Measurements from ENCODE around the gene CPA2.
"Not testable (repeated sequence)": the region's sequence is repeated elsewhere in the genome, so short reads cannot be mapped to it uniquely, and the experiment has no call there.

CPA2 gene

DNA sequence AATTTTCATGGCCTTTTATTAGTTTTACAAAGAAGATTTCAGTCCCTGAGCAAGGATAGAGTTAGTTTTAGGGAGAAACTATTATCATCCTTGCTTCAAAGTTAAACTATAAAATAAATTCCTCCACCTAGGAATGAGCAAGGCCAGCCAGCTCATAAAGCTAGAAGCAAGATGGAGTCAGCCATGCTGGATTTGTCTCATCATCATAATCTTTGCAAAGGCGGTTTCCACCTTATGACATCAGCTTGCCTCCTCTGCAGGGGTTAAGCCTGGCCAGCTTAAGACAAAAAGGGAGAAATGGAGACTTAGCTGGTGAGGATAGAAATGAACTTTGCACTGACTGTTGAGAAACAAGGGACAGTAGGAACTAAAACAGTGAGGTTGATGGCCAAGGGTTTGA lies 40.3 kb upstream of the CPA2 start:
- TF ChIP-seq, protein P1, sequence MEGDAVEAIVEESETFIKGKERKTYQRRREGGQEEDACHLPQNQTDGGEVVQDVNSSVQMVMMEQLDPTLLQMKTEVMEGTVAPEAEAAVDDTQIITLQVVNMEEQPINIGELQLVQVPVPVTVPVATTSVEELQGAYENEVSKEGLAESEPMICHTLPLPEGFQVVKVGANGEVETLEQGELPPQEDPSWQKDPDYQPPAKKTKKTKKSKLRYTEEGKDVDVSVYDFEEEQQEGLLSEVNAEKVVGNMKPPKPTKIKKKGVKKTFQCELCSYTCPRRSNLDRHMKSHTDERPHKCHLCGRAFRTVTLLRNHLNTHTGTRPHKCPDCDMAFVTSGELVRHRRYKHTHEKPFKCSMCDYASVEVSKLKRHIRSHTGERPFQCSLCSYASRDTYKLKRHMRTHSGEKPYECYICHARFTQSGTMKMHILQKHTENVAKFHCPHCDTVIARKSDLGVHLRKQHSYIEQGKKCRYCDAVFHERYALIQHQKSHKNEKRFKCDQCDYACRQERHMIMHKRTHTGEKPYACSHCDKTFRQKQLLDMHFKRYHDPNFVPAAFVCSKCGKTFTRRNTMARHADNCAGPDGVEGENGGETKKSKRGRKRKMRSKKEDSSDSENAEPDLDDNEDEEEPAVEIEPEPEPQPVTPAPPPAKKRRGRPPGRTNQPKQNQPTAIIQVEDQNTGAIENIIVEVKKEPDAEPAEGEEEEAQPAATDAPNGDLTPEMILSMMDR (IDR thresholded peaks at IDR 0.05; ENCODE audit: borderline replicate concordance, insufficient read depth, low read depth, low read length): no peak

DNA sequence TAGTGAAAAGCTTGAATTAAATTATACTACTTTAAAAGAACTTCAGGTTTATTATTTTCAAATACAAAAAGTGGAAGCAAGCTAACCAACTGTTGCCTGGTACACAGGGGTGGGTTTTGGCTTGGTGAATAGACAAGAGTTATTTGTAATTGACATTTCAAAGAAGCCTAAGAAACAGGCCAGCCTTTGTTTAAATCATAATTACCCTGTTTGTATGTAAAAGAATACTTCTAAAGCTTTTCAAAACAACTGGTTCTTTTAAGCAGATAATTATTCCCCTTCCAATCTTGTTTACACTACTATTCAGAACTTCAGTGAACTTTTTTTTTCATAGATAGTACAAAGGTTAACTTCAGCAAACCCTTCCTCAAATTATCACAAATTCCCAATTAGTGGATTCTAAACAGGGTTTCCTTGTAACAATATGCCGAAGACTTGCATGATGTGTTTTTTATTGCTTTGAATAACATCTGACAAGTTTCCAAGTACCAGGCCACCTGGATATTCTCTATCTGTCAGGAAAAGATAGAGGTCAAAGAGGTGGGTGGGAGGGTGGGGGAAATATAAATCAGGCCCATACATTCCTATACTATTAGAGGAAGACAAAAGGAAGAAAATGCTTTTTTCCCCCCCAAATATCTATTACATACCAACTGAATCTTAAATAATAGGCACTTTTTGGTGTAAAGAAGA lies 38.6 kb upstream of the CPA2 start:
- TF ChIP-seq, protein P1 (IDR thresholded peaks at IDR 0.05; ENCODE audit: borderline replicate concordance, insufficient read depth, low read depth, low read length): no peak
- H3K4me3 ChIP-seq (ENCODE audit: low read depth, low read length): no peak overlapping the region

More for the DNA sequence above, 40.3 kb upstream of the CPA2 start:
- H3K4me3 ChIP-seq (ENCODE audit: low read depth, low read length): no peak overlapping the region

DNA sequence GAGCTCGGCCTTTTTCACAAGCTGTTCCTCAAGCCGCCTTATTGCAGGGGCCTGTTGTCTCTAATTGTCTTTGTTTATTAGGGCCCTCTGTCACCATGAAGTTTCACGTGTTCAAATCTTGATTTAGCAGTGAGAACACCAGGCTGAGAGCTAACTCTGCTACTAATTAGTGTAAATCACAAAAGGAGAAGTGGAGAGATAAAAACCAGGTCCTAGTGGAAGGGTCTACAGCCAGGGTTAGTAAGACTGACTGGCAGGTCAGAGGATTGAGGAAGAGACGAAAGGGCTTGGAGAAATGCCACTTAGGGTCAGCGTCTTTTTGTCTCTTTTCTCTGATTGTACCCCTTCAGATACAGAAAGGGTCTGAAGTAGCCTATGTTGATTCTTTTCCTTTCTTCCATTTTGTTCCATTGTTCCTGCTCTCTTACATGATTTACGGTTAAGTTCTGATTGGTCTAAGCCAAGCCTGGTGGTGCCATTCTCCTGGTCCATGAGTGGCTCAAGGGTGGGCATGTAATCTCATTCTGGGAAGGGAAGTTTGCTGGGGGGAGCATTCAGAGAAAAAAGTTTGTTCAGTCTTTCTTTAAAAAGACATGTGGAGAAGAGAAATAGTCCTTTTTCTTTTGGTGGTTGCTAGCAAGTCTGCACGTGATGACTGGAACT lies 37.7 kb upstream of the CPA2 start:
- no peak overlapping the region for H3K4me3 ChIP-seq (ENCODE audit: low read depth, low read length)
- TF ChIP-seq, protein P1 (IDR thresholded peaks at IDR 0.05; ENCODE audit: borderline replicate concordance, insufficient read depth, low read depth, low read length): no peak

DNA sequence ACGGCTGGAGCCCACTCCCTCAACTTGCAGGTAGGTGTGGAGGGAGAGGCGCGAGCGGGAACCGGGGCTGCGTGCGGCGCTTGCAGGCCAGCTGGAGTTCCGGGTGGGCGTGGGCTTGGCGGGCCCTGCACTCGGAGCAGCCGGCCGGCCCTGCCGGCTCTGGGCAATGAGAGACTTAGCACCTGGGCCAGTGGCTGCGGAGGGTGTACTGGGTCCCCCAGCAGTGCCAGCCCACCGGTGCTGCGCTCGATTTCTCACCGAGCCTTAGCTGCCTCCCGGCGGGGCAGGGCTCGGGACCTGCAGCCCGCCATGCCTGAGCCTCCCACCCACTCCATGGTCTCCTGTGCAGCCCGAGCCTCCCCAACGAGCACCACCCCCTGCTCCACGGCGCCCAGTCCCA lies 36.7 kb upstream of the CPA2 start:
- not testable (repeated sequence) for H3K4me3 ChIP-seq (ENCODE audit: low read depth, low read length)

DNA sequence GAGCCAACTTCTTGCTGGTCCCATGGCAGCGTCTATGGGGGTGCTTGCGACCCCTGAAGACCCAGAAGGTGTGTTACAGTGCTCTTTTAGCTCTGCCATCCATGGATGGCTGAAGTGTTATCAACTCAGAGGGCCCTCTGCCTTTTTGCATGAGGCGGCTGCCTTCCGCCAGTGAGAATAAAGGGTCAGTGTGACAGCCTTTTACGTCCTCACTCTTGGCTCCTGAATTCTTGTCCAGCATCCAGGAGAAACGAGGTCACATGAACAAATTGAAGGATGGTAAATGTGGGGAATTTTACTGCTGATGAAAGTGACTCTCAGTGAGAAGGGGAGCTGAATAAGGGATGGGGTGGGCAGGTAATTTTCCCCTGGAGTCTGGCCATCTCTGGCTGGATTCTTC lies 34.9 kb upstream of the CPA2 start:
- H3K4me3 ChIP-seq (ENCODE audit: low read depth, low read length): no peak overlapping the region
- TF ChIP-seq, protein P1 (IDR thresholded peaks at IDR 0.05; ENCODE audit: borderline replicate concordance, insufficient read depth, low read depth, low read length): no peak

DNA sequence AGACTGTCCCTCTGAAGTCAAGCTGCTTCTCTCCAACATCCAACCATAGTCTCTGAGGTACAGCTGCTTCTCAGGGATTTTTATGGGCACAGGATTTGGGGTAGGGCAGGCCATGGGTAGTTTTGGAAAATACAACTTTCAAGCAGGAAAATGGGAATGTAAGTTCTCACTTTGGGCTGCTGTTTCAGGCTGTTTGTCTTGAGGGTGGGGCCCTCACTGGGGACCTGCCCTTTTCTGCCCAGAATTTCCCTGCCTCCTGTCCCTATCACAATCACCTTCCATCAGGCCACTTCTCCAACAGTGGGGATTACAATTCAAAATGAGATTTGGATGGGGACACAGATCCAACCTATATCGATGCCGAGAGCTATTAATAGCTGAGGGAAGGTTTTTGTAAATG lies 34.5 kb upstream of the CPA2 start:
- TF ChIP-seq, protein P1 (IDR thresholded peaks at IDR 0.05; ENCODE audit: borderline replicate concordance, insufficient read depth, low read depth, low read length): no peak
- H3K4me3 ChIP-seq (ENCODE audit: low read depth, low read length): no peak overlapping the region

DNA sequence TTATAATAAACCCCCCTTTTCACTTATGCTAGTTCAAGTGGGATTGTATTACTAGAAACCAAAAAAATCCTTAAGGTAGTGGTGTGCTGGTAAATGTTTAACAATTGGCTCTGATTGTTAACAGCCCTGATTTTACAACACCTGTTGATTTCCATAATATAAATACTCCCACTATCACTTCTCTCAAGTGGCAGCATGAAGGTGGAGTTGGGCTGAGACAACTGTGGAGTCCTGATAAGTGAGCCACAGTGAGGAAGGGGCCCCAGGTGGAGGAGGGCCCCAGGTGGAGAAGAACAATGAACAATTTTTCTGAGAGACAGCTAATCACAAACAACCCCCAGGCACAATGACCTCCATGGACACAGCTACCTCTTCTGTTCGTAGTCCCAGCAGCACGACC lies 32.6 kb upstream of the CPA2 start:
- TF ChIP-seq, protein P1 (IDR thresholded peaks at IDR 0.05; ENCODE audit: borderline replicate concordance, insufficient read depth, low read depth, low read length): no peak
- H3K4me3 ChIP-seq (ENCODE audit: low read depth, low read length): no peak overlapping the region

DNA sequence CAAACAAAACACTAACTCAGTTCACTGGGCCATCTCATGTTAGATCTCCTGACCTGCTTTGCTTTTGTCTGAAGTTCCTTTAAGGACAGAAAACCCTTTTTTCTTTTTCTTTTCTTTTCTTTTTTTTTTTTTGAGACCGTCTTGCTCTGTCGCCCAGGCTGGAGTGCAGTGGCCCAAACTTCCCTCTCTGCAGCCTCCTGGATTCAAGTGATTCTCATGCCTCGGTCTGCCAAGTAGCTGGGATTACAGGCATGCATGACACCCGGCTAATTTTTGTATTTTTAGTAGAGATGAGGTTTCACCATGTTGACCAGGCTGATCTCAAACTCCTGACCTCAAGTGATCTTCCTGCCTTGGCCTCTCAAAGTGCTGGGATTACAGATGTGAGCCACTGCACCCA lies 30.3 kb upstream of the CPA2 start:
- not testable (repeated sequence) for H3K4me3 ChIP-seq (ENCODE audit: low read depth, low read length)

Measured in GM12875 (cell line).